Calu3 (cell line): ENCODE data around the gene KCNG2. TPM values are rescaled to one million over a fixed set of nuclear protein-coding genes. Genes with fewer than 3 reads are reported as not detected.

Source experiments
- BruUV-seq: library from RNA; stranded (reverse); fragments of 400-500 nt; replicated peaks from 2 replicates; lab custom pipeline; 2021; lab: Mats Ljungman, UMichigan
- CTCF ChIA-PET: fragments of 300-600 bp; sonication (Branson Sonifier 250); formaldehyde crosslinking; loops from one replicate; lab custom pipeline; 2022; ENCODE audit warnings: antibody characterized with exemption; lab: Charles Lee
- DNase-seq: peaks from one replicate; pipeline ENCODE4 v3.0.0; 2022
- H3K27ac Mint-ChIP-seq: one replicate; pipeline ENCODE4 v1.8.0; 2022; ENCODE audit warnings: mixed read lengths; ENCODE audit not compliant: unreplicated experiment
- H3K27me3 Mint-ChIP-seq: one replicate; pipeline ENCODE4 v1.8.0; 2022; ENCODE audit warnings: mixed read lengths; ENCODE audit not compliant: unreplicated experiment
- H3K36me3 Mint-ChIP-seq: one replicate; pipeline ENCODE4 v1.8.0; 2022; ENCODE audit warnings: mild to moderate bottlenecking, moderate library complexity, mixed read lengths; ENCODE audit not compliant: insufficient read depth, unreplicated experiment
- H3K4me1 Mint-ChIP-seq: one replicate; pipeline ENCODE4 v1.8.0; 2022; ENCODE audit warnings: mild to moderate bottlenecking, low read depth, mixed read lengths; ENCODE audit not compliant: unreplicated experiment
- H3K4me3 Mint-ChIP-seq: one replicate; pipeline ENCODE4 v1.8.0; 2022; ENCODE audit warnings: mild to moderate bottlenecking, low read depth, moderate library complexity, mixed read lengths; ENCODE audit not compliant: unreplicated experiment
- H3K9me3 Mint-ChIP-seq: one replicate; pipeline ENCODE4 v1.8.0; 2022; ENCODE audit warnings: low read depth, mixed read lengths; ENCODE audit not compliant: unreplicated experiment
- CTCF ChIP-seq: fragments of 200-600 bp; IDR thresholded peaks from one replicate; pipeline ENCODE4 v1.8.0; 2022; ENCODE audit warnings: antibody characterized with exemption; ENCODE audit not compliant: unreplicated experiment
- intact Hi-C: fragments of 100-400 bp; cut with micrococcal nuclease; formaldehyde crosslinking; loops from one replicate; pipeline ENCODE4 v1.10.0; 2022; ENCODE audit not compliant: unreplicated experiment
- total RNA-seq: library from RNA; stranded (reverse); gene quantifications from 2 replicates; pipeline ENCODE4 v1.2.3, GENCODE V29; 2022

Gene KCNG2
- total RNA-seq, 1 experiment from 2014 or later, result not detected

- Mint-ChIP-seq H3K27ac (no peak overlapping the region), H3K4me3 (no peak overlapping the region), H3K36me3 (peaks cover 36% of the 10 kb centered on the region), H3K4me1 (no peaks in the 10 kb centered on the region), H3K27me3 (no peaks in the 10 kb centered on the region), H3K9me3 (peaks cover 9% of the 10 kb centered on the region)
- DNase-seq, result no peak
- intact Hi-C loops, result no loop called here
- no peak for TF ChIP-seq CTCF
- no TSS peak for BruUV-seq
- CTCF ChIA-PET, result no interaction called here
Observed at GRCh38 chr18:79902075-79902474, 104.3 kb downstream of the KCNG2 start.

DNA sequence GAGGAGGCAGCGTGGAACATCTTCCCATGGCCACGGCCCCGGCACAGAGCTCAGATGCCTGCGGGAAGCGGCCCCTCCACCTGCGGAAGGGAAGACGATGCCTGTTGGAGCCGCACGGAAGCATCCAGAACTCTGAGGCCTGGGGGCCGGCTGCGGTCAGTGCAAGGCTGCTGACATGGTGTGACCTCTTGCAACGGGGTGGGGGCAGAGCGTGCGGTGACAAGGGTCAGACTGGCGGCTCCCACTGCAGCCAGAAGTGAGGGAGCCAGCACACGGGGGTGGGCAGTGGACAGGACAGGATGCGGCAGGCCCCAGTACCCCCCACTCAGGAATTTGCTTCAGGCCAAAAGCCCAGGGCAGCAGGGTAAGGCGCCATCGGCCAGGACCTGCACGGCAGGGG lies 104.9 kb downstream of the KCNG2 start:
- BruUV-seq, result no TSS peak
- no peaks in the 10 kb centered on the region for H3K4me1 Mint-ChIP-seq
- TF ChIP-seq CTCF, result no peak
- H3K27ac Mint-ChIP-seq, result no peak overlapping the region
- peaks cover 30% of the 10 kb centered on the region for H3K36me3 Mint-ChIP-seq
- no peak overlapping the region for H3K4me3 Mint-ChIP-seq
- intact Hi-C loops, result no loop called here
- DNase-seq, result no peak
- no peaks in the 10 kb centered on the region for H3K27me3 Mint-ChIP-seq
- CTCF ChIA-PET, result no interaction called here
- peaks cover 3% of the 10 kb centered on the region for H3K9me3 Mint-ChIP-seq

DNA sequence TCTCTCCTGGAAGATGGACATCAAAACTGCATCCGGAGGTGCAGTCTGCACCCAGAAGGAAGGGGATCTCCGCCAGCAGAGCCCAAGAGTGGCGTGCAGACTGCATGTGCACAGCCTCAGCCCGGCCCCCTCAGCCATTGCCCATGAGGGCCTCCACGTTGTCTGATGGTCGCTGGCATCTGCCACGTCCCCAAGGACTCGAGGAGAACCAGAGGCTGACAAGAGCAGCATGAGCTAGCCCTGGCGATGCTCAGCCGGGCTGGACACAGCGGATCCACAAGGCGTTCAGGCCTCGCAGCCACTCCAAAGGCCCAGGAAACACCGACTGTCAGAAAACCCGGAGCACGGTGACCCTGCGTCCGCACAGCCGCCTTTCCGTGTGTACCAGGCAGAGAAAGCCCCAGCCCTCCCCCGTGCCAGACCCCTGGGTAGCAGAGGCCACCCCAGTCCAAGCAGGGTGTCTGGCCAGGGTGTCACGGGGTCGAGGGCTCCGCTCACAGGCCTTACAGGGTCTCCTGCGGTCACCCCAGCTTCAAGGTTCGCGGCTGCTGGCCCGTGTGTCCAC lies 105.4 kb downstream of the KCNG2 start:
- H3K4me1 Mint-ChIP-seq, result no peaks in the 10 kb centered on the region
- H3K9me3 Mint-ChIP-seq, result no peaks in the 10 kb centered on the region
- no peak overlapping the region for H3K4me3 Mint-ChIP-seq
- CTCF ChIA-PET, result no interaction called here
- peaks cover 25% of the 10 kb centered on the region for H3K36me3 Mint-ChIP-seq
- intact Hi-C loops, result no loop called here
- DNase-seq, result no peak
- no TSS peak for BruUV-seq
- no peak overlapping the region for H3K27ac Mint-ChIP-seq
- TF ChIP-seq CTCF, result no peak
- no peaks in the 10 kb centered on the region for H3K27me3 Mint-ChIP-seq

GRCh38 chr18:79903787-79904356 lies 106.1 kb downstream of the KCNG2 start:
- Mint-ChIP-seq H3K9me3 (peaks cover 4% of the 10 kb centered on the region), H3K4me3 (no peak overlapping the region), H3K27ac (no peak overlapping the region), H3K27me3 (no peaks in the 10 kb centered on the region), H3K36me3 (peaks cover 24% of the 10 kb centered on the region), H3K4me1 (no peaks in the 10 kb centered on the region)
- BruUV-seq, result no TSS peak
- TF ChIP-seq CTCF, result no peak
- intact Hi-C loops, result no loop called here
- CTCF ChIA-PET, result no interaction called here
- DNase-seq, result no peak
